BE2C (cell line): ENCODE measurements around the gene WDR31.

Experiments
- DNase-seq: peaks from one replicate; pipeline ENCODE4 v3.0.0-alpha.2; 2020
- H3K27me3 ChIP-seq: fragments of 250-450 bp; sonication (Bioruptor Pico); 2 replicates; pipeline ENCODE4 v1.5.1; 2020; ENCODE audit warnings: mild to moderate bottlenecking
- H3K36me3 ChIP-seq: fragments of 250-450 bp; sonication (Bioruptor Pico); 2 replicates; pipeline ENCODE4 v1.5.1; 2020; ENCODE audit warnings: mild to moderate bottlenecking
- H3K4me1 ChIP-seq: fragments of 250-450 bp; sonication (Bioruptor Pico); 2 replicates; pipeline ENCODE4 v1.5.1; 2020
- H3K4me3 ChIP-seq: 2 replicates; pipeline ENCODE4 v1.5.1; 2011; ENCODE audit warnings: low read depth, low read length
- H3K9me3 ChIP-seq: fragments of 250-450 bp; sonication (Bioruptor Pico); 2 replicates; pipeline ENCODE4 v1.5.1; 2020
- TF ChIP-seq, protein P1 (sequence below): IDR thresholded peaks from 2 replicates; pipeline ENCODE4 v1.5.1; 2012; ENCODE audit warnings: mild to moderate bottlenecking, low read depth, low read length

WDR31 gene

GRCh38 chr9:113315231-113315630, 24.8 kb downstream of the WDR31 start:
- H3K27me3 ChIP-seq: no peaks in the 10 kb centered on the region
- no peak for DNase-seq
- H3K4me1 ChIP-seq: peaks cover 4% of the 10 kb centered on the region; the same call in 1 of the 2 replicates
- no peak overlapping the region for H3K4me3 ChIP-seq
- no peaks in the 10 kb centered on the region for H3K9me3 ChIP-seq
- TF ChIP-seq, protein P1, sequence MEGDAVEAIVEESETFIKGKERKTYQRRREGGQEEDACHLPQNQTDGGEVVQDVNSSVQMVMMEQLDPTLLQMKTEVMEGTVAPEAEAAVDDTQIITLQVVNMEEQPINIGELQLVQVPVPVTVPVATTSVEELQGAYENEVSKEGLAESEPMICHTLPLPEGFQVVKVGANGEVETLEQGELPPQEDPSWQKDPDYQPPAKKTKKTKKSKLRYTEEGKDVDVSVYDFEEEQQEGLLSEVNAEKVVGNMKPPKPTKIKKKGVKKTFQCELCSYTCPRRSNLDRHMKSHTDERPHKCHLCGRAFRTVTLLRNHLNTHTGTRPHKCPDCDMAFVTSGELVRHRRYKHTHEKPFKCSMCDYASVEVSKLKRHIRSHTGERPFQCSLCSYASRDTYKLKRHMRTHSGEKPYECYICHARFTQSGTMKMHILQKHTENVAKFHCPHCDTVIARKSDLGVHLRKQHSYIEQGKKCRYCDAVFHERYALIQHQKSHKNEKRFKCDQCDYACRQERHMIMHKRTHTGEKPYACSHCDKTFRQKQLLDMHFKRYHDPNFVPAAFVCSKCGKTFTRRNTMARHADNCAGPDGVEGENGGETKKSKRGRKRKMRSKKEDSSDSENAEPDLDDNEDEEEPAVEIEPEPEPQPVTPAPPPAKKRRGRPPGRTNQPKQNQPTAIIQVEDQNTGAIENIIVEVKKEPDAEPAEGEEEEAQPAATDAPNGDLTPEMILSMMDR: no peak
- H3K36me3 ChIP-seq: no peaks in the 10 kb centered on the region

GRCh38 chr9:113313261-113313660, 26.8 kb downstream of the WDR31 start:
- Histone ChIP-seq H3K4me3 (no peak overlapping the region), H3K4me1 (no peaks in the 10 kb centered on the region; the same call in 1 of the 2 replicates), H3K27me3 (no peaks in the 10 kb centered on the region), H3K9me3 (no peaks in the 10 kb centered on the region), H3K36me3 (no peaks in the 10 kb centered on the region)
- DNase-seq: no peak
- TF ChIP-seq, protein P1: no peak

- Histone ChIP-seq H3K36me3 (no peaks in the 10 kb centered on the region), H3K4me1 (no peaks in the 10 kb centered on the region; the same call in 1 of the 2 replicates), H3K9me3 (no peaks in the 10 kb centered on the region), H3K4me3 (no peak overlapping the region), H3K27me3 (no peaks in the 10 kb centered on the region)
- TF ChIP-seq, protein P1: no peak
- DNase-seq: no peak
Measured at GRCh38 chr9:113311961-113312360, 28.1 kb downstream of the WDR31 start.

GRCh38 chr9:113310538-113310937, 29.5 kb downstream of the WDR31 start:
- Histone ChIP-seq H3K36me3 (no peaks in the 10 kb centered on the region), H3K4me1 (no peaks in the 10 kb centered on the region; the same call in 1 of the 2 replicates), H3K27me3 (no peaks in the 10 kb centered on the region), H3K4me3 (no peak overlapping the region), H3K9me3 (no peaks in the 10 kb centered on the region)
- no peak for DNase-seq
- TF ChIP-seq, protein P1: no peak

- TF ChIP-seq, protein P1: peak; percentile 89
- Histone ChIP-seq H3K36me3 (no peaks in the 10 kb centered on the region), H3K4me1 (no peaks in the 10 kb centered on the region; the same call in 1 of the 2 replicates), H3K27me3 (no peaks in the 10 kb centered on the region), H3K9me3 (no peaks in the 10 kb centered on the region), H3K4me3 (no peak overlapping the region)
- peak; percentile 40 for DNase-seq
Measured at GRCh38 chr9:113309204-113309813, 30.8 kb downstream of the WDR31 start.

- Histone ChIP-seq H3K4me3 (no peak overlapping the region), H3K4me1 (no peaks in the 10 kb centered on the region; the same call in 1 of the 2 replicates), H3K36me3 (no peaks in the 10 kb centered on the region), H3K27me3 (no peaks in the 10 kb centered on the region), H3K9me3 (no peaks in the 10 kb centered on the region)
- DNase-seq: no peak
- TF ChIP-seq, protein P1: no peak
Measured at GRCh38 chr9:113307396-113307975, 32.6 kb downstream of the WDR31 start.
